ENCODE data around the gene FRMD4A.

DNA sequence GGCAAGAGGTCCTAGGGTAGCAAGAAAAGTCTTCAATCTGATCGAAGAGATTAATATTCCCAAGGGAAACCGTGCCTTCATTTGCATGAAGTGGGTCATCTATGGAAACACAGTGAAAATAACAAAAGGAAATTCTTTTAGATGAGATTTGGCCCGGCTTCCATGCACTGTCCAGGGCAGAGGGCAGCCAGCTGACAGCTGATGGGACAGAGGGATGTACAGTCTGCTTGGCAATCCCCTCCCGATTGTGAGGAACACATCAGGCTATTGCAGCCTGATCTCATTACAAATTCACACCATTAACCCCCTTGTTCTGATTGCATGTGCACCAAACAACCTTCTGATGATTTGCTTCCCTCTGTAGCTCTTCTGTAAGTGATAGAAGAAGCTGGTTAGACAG, 105.3 kb downstream of the FRMD4A start:
- TF ChIP-seq, protein P1, sequence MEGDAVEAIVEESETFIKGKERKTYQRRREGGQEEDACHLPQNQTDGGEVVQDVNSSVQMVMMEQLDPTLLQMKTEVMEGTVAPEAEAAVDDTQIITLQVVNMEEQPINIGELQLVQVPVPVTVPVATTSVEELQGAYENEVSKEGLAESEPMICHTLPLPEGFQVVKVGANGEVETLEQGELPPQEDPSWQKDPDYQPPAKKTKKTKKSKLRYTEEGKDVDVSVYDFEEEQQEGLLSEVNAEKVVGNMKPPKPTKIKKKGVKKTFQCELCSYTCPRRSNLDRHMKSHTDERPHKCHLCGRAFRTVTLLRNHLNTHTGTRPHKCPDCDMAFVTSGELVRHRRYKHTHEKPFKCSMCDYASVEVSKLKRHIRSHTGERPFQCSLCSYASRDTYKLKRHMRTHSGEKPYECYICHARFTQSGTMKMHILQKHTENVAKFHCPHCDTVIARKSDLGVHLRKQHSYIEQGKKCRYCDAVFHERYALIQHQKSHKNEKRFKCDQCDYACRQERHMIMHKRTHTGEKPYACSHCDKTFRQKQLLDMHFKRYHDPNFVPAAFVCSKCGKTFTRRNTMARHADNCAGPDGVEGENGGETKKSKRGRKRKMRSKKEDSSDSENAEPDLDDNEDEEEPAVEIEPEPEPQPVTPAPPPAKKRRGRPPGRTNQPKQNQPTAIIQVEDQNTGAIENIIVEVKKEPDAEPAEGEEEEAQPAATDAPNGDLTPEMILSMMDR (IDR thresholded peaks at IDR 0.05) = no peak
- no peak for TF ChIP-seq POLR2AphosphoS5 (IDR thresholded peaks at IDR 0.05)
